ENCODE results near the gene COG2.

The COG2 gene

DNA sequence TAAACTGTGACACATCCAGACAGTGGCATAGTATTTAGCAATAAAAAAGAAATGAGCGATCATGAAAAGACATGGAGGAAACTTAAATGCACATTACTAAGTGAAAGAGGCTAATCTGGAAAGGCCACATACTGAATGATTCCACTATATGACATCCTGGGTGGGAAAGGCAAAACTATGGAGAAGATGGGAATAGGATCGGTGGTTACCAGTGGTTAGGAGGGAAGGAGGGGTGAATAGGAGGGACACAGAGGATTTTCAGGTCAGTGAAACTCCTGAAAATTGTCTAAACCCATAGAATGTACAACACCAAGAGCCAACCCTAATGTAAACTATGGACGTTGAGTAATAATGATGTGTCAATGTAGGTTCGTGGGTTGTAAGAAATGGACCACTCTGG lies 57.9 kb downstream of the COG2 start:
- H3K4me3 ChIP-seq (ENCODE audit: low read depth, low read length), result no peak overlapping the region
- TF ChIP-seq, protein P1, sequence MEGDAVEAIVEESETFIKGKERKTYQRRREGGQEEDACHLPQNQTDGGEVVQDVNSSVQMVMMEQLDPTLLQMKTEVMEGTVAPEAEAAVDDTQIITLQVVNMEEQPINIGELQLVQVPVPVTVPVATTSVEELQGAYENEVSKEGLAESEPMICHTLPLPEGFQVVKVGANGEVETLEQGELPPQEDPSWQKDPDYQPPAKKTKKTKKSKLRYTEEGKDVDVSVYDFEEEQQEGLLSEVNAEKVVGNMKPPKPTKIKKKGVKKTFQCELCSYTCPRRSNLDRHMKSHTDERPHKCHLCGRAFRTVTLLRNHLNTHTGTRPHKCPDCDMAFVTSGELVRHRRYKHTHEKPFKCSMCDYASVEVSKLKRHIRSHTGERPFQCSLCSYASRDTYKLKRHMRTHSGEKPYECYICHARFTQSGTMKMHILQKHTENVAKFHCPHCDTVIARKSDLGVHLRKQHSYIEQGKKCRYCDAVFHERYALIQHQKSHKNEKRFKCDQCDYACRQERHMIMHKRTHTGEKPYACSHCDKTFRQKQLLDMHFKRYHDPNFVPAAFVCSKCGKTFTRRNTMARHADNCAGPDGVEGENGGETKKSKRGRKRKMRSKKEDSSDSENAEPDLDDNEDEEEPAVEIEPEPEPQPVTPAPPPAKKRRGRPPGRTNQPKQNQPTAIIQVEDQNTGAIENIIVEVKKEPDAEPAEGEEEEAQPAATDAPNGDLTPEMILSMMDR (IDR thresholded peaks at IDR 0.05; ENCODE audit: low read depth, low read length), result no peak

DNA sequence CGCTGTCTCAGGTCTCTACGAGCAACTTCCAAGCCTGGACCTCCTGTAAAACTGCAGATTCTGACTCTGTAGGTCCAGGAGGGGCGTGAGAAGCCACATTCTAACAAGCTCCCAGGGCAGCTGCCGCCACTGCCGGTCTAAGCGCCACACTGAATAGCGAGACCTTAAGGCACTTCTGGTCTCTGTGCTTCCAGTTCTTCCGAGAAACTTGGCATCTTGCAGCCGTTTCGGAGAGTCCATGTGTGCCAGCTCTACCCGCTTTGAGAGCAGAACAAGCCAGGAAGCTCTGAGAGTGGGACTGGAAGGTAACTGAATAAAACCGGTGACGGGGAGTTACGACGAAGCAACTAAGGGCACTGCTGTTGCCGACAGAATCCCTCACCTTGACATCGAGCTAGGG lies 59.2 kb downstream of the COG2 start:
- TF ChIP-seq, protein P1 (IDR thresholded peaks at IDR 0.05; ENCODE audit: low read depth, low read length), result no peak
- H3K4me3 ChIP-seq (ENCODE audit: low read depth, low read length), result no peak overlapping the region

DNA sequence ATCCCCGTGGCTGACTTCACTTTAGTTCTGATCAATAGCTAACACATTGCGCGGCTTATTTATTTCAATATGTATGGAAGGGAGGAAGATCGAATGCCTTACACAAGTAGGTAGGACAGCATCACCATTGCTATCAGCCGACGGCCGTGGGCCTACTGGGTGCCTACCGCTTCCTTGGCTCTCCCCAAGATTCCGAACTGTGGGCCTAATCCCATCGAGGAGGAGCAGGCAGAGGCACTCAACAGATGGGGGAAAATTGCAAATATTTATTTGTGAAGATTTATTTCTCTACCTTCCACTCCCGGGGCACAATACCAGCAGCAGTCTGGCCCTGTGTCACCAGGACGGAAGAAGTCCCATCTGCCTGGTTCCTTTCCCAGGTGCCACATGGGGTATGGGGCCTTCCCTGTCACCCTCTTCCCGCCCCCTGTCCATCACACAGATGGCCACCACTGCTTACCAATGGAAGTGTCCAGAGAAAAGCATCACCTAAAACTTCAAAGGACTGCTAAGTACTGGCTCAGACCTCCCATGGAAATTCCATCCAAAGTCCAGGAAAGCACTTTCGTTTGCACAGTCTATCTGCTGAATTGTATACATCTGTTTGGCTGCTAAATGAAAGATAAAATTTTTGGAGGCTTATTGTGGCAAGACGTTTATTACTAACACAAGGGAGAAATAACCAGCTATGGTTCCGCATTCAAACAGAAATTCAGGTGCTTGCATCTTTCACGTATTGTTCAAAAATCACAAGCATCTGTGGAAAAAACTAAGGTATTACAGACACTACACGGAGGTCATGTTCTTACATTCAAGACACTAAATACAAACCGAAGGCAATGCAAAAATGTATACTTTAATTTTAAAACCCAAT lies 59.9 kb downstream of the COG2 start:
- no peak overlapping the region for H3K4me3 ChIP-seq (ENCODE audit: low read depth, low read length)
- TF ChIP-seq, protein P1 (IDR thresholded peaks at IDR 0.05; ENCODE audit: low read depth, low read length), result no peak

DNA sequence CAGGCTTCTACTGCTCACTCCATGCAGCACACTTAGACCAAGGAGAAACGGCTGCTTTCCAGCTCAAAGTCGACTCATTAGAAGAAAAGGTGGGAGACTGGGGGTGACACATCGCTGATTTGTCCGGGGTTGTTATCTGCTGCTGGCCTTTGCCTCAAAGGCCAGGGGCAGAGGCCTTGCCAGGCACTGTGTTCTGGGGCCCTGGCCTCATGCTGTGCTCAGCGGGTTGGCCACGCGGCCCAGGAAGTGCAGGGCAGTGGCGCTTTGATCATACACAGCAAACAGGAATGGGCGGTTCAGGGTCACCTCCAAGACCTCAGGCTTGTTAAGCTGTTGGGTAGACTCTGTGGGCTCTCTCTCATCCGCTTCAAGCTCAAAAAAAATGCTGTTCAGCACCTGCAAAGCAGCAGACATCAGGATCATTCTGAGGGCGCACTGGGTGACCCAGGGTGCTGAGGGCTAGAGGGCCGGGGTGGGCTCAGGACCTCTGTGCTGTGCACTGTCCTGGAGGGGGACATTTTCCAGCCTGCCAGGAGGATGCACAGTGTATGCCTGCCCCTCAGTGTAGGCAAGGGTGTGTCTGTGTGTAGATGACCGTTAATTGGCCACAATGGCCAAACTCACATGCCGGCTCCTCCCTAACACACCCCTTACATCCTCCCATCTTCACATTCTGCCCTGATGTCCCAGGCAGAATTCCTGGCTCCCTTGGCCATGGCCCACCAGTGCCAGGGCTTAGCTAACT lies 60.8 kb downstream of the COG2 start:
- no peak overlapping the region for H3K4me3 ChIP-seq (ENCODE audit: low read depth, low read length)
- TF ChIP-seq, protein P1 (IDR thresholded peaks at IDR 0.05; ENCODE audit: low read depth, low read length), result no peak

DNA sequence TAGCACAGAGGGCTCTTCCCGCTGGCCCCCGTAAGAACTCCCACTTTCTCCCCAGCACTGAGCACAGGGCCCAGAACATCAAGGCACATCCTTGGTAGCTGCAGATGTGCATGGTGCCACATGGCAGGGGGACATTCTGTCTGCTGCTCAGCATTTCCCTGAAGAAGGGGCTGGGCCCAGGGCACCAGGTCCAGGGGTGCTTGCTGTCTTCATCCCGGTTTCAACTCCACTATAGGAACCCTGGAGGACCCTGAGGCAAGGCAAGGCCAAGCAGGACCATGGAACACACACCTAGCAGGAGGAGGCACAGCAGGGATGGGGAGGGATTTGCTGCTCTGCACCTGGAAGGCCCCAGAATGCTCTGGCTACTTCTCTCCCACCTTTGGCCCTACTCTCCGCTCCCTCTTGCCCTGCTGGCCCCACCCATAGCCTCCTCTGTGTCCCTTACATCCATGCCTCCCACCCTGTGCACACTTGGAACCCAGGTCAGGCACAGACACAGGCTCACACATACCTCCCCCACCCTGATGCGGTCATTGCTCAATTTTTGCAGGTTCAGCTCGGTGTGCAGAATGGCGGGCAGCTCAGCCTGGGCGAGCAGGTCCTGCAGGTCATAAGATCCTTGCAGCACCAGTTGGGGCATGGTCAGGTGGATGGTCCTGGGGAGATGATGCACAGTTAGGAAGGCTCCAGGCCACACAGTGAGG lies 61.6 kb downstream of the COG2 start:
- no peak overlapping the region for H3K4me3 ChIP-seq (ENCODE audit: low read depth, low read length)
- TF ChIP-seq, protein P1 (IDR thresholded peaks at IDR 0.05; ENCODE audit: low read depth, low read length), result no peak

DNA sequence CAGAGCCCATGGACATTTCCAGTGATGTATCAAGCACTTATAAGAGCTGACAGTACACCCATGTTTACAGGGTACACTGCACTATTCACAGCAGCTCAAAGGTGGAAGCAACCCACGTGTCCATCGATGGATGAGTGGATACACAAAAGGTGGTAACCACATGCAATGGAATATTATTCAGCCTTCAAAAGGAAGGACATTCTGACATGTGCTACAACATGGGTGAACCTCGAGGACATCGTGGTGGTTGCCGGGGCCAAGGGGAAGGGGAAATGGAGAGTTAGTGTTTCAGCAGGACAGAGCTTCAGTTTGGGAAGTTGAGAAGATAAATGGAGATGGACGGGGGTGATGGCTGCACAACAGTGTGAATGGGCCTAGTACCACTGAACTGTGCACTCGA lies 62.5 kb downstream of the COG2 start:
- TF ChIP-seq, protein P1 (IDR thresholded peaks at IDR 0.05; ENCODE audit: low read depth, low read length), result no peak

More for the DNA sequence above, 62.5 kb downstream of the COG2 start:
- no peak overlapping the region for H3K4me3 ChIP-seq (ENCODE audit: low read depth, low read length)

Measured in WI38 (cell line).